GM12878 (cell line): ENCODE data around the gene PTPRN2.

ENCODE experiments used
- ATF3 ChIP-seq: IDR thresholded peaks from 2 replicates; pipeline ENCODE4 v1.6.1; 2011; ENCODE audit warnings: low read depth, mild to moderate bottlenecking, low read length, moderate library complexity, borderline replicate concordance; ENCODE audit errors: extremely low read depth
- CHD2 ChIP-seq: IDR thresholded peaks from 2 replicates; pipeline ENCODE4 v1.6.1; 2011; ENCODE audit warnings: low read depth, low read length, improper control_type of control experiment, borderline replicate concordance
- CTCF ChIP-seq, 3 experiments: IDR thresholded peaks in 2 of 3; conservative IDR thresholded peaks in 1 of 3; 2 replicates each; pipeline ENCODE4 v1.5.1; 2011; ENCODE audit warnings: low read depth in 3 of 3, low read length in 3 of 3, mild to moderate bottlenecking in 3 of 3, control low read depth in 2 of 3, moderate library complexity in 2 of 3, inconsistent platforms in 1 of 3, mixed read lengths in 1 of 3; ENCODE audit not compliant: control insufficient read depth in 2 of 3, insufficient read depth in 1 of 3; ENCODE audit errors: extremely low read depth in 1 of 3
- GABPA ChIP-seq: IDR thresholded peaks from 2 replicates; pipeline ENCODE4 v1.6.1; 2014; ENCODE audit warnings: antibody characterized with exemption, low read depth, mild to moderate bottlenecking, inconsistent platforms
- NFYB ChIP-seq: IDR thresholded peaks from 2 replicates; pipeline ENCODE4 v1.6.1; 2011; ENCODE audit warnings: low read depth, mild to moderate bottlenecking, low read length, improper control_type of control experiment, moderate library complexity; ENCODE audit not compliant: insufficient read depth
- NR2C1 ChIP-seq: fragments of 450-650 bp; IDR thresholded peaks from 2 replicates; pipeline ENCODE4 v1.6.1; 2017; ENCODE audit warnings: antibody characterized with exemption, mild to moderate bottlenecking, moderate library complexity
- POLR2A ChIP-seq: IDR thresholded peaks from 2 replicates; pipeline ENCODE4 v1.6.1; 2011; ENCODE audit warnings: low read depth, mild to moderate bottlenecking, low read length
- RAD51 ChIP-seq: fragments of 450-650 bp; IDR thresholded peaks from 2 replicates; pipeline ENCODE4 v1.6.1; 2016; ENCODE audit warnings: moderate library complexity, mild to moderate bottlenecking, inconsistent platforms
- SMC3 ChIP-seq: IDR thresholded peaks from 2 replicates; pipeline ENCODE4 v1.6.1; 2011; ENCODE audit warnings: low read length, improper control_type of control experiment, borderline replicate concordance
- YBX1 ChIP-seq: fragments of 450-650 bp; IDR thresholded peaks from 2 replicates; pipeline ENCODE4 v1.6.1; 2016; ENCODE audit warnings: antibody characterized with exemption
- ZNF384 ChIP-seq: IDR thresholded peaks from 2 replicates; pipeline ENCODE4 v1.6.1; 2012; ENCODE audit warnings: low read depth, mild to moderate bottlenecking, low read length, improper control_type of control experiment, borderline replicate concordance
- TF ChIP-seq, protein P1 (sequence below): IDR thresholded peaks from 2 replicates; pipeline ENCODE4 v1.6.1; 2012; ENCODE audit warnings: mild to moderate bottlenecking, low read depth, low read length
- TF ChIP-seq, protein P2 (sequence below): IDR thresholded peaks from 2 replicates; pipeline ENCODE4 v1.6.1; 2012; ENCODE audit warnings: low read depth, low read length, improper control_type of control experiment

DNA sequence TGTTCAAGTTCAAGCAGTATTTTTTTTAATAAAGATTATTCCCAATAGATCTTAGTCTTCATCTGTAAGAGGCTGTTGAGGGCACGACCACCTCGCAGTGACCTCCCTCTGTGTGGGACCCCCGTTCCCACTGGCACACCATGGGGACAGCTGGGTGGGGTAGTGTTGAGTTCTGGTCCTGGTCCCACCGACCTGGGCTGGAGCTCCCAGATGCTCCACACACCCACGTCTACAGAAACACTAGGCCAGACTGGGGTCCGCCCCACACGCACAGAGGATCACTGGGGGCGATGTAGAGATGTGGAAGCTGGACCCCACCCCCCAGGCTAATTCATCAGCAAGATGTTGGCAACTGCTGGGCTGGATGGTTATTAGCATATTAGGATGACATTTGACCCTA, 623.6 kb downstream of the PTPRN2 start:
- TF ChIP-seq YBX1 = no peak
- TF ChIP-seq POLR2A = no peak
- no peak for TF ChIP-seq NFYB
- TF ChIP-seq CTCF (IDR thresholded peaks at IDR 0.05 in 2 of 3, conservative IDR thresholded peaks at IDR 0.05 in 1 of 3; ENCODE audit: control insufficient read depth in 2 of 3, extremely low read depth in 1 of 3, insufficient read depth in 1 of 3, low read depth in 3 of 3, low read length in 3 of 3) = no peak
- no peak for TF ChIP-seq RAD51
- TF ChIP-seq, protein P1, sequence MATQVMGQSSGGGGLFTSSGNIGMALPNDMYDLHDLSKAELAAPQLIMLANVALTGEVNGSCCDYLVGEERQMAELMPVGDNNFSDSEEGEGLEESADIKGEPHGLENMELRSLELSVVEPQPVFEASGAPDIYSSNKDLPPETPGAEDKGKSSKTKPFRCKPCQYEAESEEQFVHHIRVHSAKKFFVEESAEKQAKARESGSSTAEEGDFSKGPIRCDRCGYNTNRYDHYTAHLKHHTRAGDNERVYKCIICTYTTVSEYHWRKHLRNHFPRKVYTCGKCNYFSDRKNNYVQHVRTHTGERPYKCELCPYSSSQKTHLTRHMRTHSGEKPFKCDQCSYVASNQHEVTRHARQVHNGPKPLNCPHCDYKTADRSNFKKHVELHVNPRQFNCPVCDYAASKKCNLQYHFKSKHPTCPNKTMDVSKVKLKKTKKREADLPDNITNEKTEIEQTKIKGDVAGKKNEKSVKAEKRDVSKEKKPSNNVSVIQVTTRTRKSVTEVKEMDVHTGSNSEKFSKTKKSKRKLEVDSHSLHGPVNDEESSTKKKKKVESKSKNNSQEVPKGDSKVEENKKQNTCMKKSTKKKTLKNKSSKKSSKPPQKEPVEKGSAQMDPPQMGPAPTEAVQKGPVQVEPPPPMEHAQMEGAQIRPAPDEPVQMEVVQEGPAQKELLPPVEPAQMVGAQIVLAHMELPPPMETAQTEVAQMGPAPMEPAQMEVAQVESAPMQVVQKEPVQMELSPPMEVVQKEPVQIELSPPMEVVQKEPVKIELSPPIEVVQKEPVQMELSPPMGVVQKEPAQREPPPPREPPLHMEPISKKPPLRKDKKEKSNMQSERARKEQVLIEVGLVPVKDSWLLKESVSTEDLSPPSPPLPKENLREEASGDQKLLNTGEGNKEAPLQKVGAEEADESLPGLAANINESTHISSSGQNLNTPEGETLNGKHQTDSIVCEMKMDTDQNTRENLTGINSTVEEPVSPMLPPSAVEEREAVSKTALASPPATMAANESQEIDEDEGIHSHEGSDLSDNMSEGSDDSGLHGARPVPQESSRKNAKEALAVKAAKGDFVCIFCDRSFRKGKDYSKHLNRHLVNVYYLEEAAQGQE = no peak
- TF ChIP-seq CHD2 = no peak
- TF ChIP-seq NR2C1 = no peak
- TF ChIP-seq GABPA = no peak
- TF ChIP-seq SMC3 = no peak
- no peak for TF ChIP-seq ZNF384
- TF ChIP-seq, protein P2, sequence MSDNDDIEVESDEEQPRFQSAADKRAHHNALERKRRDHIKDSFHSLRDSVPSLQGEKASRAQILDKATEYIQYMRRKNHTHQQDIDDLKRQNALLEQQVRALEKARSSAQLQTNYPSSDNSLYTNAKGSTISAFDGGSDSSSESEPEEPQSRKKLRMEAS = no peak
- TF ChIP-seq ATF3 = no peak
